Dendritic cell treated with granulocyte-macrophage colony-stimulating factor and Interleukin-4, amounts not matched to agents 40 ng/mL and 50 ng/mL, for 4 days (primary cell): ENCODE data around the gene ERGIC1.

Source experiments
- H3K27ac Mint-ChIP-seq: one replicate; pipeline ENCODE4 v1.8.0; 2022; ENCODE audit warnings: mild to moderate bottlenecking, mixed read lengths
- H3K27me3 Mint-ChIP-seq: one replicate; pipeline ENCODE4 v1.8.0; 2022; ENCODE audit warnings: mild to moderate bottlenecking, mixed read lengths
- H3K36me3 Mint-ChIP-seq: one replicate; pipeline ENCODE4 v1.8.0; 2022; ENCODE audit warnings: low read depth, mixed read lengths
- H3K4me1 Mint-ChIP-seq: one replicate; pipeline ENCODE4 v1.8.0; 2022; ENCODE audit warnings: low read depth, mixed read lengths
- H3K4me3 Mint-ChIP-seq: one replicate; pipeline ENCODE4 v1.8.0; 2022; ENCODE audit warnings: mild to moderate bottlenecking, moderate library complexity, mixed read lengths
- H3K9me3 Mint-ChIP-seq: one replicate; pipeline ENCODE4 v1.8.0; 2022; ENCODE audit warnings: mixed read lengths
- intact Hi-C: fragments of 100-400 bp; cut with micrococcal nuclease; formaldehyde crosslinking; loops from one replicate; pipeline ENCODE4 v1.15.0; 2022

ERGIC1 gene

DNA sequence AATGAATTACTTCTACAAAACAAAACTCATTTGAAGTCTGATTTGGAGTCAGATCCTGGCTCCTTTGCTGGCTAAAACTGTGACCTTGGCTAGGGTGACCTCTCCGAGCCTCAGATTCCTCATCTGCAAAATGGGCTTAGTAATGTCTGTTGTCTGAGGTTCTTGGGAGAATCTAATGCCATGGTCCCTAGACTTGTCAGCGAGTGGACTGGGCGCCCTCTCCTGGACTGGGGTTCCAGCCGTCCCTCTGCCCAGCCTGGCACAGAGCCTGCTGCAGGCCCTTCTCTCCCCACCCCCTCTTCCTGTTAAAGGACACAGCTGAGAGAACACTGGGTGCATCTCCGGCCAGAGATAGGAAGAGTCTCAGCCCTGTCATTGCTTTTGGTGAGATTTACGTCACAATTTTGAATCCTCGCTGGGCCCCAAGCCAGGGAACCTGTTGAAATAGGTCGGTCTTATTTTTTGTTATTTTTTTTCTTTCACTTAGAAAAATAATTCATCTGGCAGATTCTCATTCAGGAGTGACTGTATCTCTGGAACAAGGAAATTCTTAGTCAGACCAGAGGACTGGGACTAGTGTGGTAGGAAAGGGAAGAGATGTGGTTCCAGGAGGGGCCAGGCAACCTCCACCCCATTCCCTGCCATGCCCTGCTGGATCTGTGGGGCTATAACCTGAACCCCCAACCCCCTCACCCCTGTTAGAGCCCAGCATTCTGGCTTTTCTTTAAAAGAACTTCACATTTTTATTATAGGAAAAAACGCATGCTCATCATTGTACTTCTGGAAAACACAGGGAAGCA is 77.0 kb downstream of the ERGIC1 start:
- intact Hi-C loops = loop anchor here (1.0 kb wide), 1 partner anchor 195 kb away; no protein-coding TSS in a partner anchor
- H3K36me3 Mint-ChIP-seq = peaks cover 44% of the 10 kb centered on the region
- peak overlapping the region; percentile 71 for H3K27ac Mint-ChIP-seq

DNA sequence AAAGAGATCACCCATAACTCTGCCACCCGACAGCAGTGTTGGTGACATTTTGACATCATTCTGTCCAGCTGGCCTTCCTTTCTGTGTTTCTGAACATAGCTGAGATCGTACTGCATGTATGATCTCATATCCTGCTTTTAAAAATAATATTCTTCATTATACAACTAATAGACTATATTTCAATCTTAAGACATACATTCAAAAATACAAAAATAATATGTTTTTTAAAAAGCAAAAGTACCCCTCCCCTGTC is 77.5 kb downstream of the ERGIC1 start:
- H3K27ac Mint-ChIP-seq = peak overlapping the region; percentile 71
- H3K4me3 Mint-ChIP-seq = no peak overlapping the region
- peaks cover 24% of the 10 kb centered on the region for H3K4me1 Mint-ChIP-seq
- H3K27me3 Mint-ChIP-seq = no peaks in the 10 kb centered on the region
- peaks cover 48% of the 10 kb centered on the region for H3K36me3 Mint-ChIP-seq
- no peaks in the 10 kb centered on the region for H3K9me3 Mint-ChIP-seq
- intact Hi-C loops = loop anchor here (1.0 kb wide), 1 partner anchor 195 kb away; no protein-coding TSS in a partner anchor

More for the DNA sequence above, 77.0 kb downstream of the ERGIC1 start:
- no peaks in the 10 kb centered on the region for H3K9me3 Mint-ChIP-seq
- H3K4me3 Mint-ChIP-seq = no peak overlapping the region
- peaks cover 24% of the 10 kb centered on the region for H3K4me1 Mint-ChIP-seq
- H3K27me3 Mint-ChIP-seq = no peaks in the 10 kb centered on the region

- peaks cover 53% of the 10 kb centered on the region for H3K36me3 Mint-ChIP-seq
- H3K9me3 Mint-ChIP-seq = no peaks in the 10 kb centered on the region
- H3K4me3 Mint-ChIP-seq = no peak overlapping the region
- no peaks in the 10 kb centered on the region for H3K27me3 Mint-ChIP-seq
- H3K4me1 Mint-ChIP-seq = peaks cover 21% of the 10 kb centered on the region
- H3K27ac Mint-ChIP-seq = peak overlapping the region; percentile 71
- intact Hi-C loops = loop anchor here (1.0 kb wide), 1 partner anchor 196 kb away; no protein-coding TSS in a partner anchor
These were observed 77.9 kb downstream of the ERGIC1 start for GRCh38 chr5:172911976-172912375.

DNA sequence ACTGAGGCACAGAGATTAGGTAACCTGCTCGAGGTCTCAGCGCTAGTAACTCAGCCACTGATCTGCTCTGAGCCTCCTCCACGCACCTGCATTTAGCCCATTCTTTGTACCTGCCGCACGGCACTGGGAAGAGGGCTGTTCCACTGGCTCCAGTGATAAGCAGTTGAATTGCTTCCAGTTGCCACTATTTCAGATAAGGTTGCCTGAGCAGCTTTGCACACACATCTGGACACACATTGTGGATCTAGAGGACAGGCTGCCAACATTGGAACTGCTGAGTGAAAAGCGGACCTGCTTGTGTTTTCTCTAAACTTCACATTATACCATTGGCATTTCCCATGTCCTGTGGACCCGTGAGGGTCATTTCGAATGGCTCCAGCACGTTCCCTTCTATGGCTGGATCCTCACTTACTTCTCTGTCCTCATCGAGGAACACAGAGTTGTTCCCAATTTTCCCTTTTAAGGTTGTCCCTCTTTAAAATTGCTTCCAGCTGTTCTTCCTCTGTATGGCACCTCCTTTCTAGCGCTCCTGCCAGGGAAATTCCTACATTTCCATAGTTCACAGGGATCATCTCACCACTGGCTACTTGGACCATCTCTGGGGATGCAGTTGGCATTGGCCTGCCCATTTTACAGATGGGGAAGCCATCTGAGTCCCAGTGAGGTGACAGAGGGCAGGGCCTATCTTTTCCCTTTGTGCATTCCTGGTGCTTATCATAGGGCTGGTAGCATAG is 79.2 kb downstream of the ERGIC1 start:
- H3K4me3 Mint-ChIP-seq = no peak overlapping the region
- intact Hi-C loops = no loop called here
- H3K9me3 Mint-ChIP-seq = no peaks in the 10 kb centered on the region
- no peaks in the 10 kb centered on the region for H3K27me3 Mint-ChIP-seq
- H3K27ac Mint-ChIP-seq = no peak overlapping the region
- peaks cover 59% of the 10 kb centered on the region for H3K36me3 Mint-ChIP-seq
- peaks cover 21% of the 10 kb centered on the region for H3K4me1 Mint-ChIP-seq

GRCh38 chr5:172915514-172915913 is 81.5 kb downstream of the ERGIC1 start:
- H3K36me3 Mint-ChIP-seq = peaks cover 69% of the 10 kb centered on the region
- intact Hi-C loops = no loop called here
- H3K27ac Mint-ChIP-seq = no peak overlapping the region
- no peaks in the 10 kb centered on the region for H3K27me3 Mint-ChIP-seq
- H3K9me3 Mint-ChIP-seq = no peaks in the 10 kb centered on the region
- no peak overlapping the region for H3K4me3 Mint-ChIP-seq
- peaks cover 22% of the 10 kb centered on the region for H3K4me1 Mint-ChIP-seq

DNA sequence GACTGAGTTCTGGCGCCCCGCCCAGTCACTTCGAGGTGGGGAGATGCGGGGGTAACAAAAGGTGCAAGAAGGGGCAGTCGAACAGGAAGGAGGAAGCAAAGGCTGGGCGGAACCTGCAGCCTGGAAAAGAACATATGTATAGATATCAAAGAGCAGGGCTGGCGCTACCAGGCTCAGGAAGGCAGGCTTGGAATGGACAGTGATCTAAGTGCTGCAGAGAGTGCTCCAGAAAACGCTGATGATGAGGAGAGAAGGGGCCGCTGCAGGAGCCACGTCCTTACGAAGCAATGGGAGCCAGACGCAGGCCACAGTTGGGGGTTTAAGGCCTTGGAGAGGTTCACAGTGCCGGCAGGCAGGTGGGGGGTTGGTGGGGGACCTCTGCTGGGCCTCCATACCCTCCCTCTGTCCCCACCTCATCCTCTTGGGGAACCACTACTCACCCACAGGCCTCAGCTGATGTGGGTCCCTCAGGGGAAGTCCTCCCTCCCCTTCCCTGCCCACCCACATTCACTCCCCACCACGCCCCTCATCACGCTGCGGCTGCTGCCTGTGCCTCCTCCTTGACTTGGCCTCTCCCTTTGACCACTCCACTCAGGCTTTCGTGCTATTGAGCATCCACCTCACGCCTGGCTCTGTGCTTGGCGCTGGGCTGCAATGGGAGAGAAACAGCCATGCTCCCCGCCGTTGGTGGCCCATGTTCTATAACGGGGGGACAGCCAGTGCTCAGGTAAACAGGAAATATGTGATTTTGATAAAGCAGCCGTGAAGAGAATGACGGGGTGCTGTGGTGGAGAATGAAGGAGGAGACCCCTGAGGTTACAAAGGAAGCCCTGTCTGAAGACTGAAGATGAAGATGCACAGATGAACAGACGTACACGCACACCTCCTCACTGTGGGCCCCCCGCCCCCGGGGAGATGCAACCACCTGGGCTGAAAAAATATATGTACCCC is 84.6 kb downstream of the ERGIC1 start:
- Mint-ChIP-seq H3K27me3 (no peaks in the 10 kb centered on the region), H3K4me1 (peaks cover 11% of the 10 kb centered on the region), H3K36me3 (peaks cover 84% of the 10 kb centered on the region), H3K4me3 (no peak overlapping the region), H3K9me3 (no peaks in the 10 kb centered on the region), H3K27ac (no peak overlapping the region)
- intact Hi-C loops = no loop called here

DNA sequence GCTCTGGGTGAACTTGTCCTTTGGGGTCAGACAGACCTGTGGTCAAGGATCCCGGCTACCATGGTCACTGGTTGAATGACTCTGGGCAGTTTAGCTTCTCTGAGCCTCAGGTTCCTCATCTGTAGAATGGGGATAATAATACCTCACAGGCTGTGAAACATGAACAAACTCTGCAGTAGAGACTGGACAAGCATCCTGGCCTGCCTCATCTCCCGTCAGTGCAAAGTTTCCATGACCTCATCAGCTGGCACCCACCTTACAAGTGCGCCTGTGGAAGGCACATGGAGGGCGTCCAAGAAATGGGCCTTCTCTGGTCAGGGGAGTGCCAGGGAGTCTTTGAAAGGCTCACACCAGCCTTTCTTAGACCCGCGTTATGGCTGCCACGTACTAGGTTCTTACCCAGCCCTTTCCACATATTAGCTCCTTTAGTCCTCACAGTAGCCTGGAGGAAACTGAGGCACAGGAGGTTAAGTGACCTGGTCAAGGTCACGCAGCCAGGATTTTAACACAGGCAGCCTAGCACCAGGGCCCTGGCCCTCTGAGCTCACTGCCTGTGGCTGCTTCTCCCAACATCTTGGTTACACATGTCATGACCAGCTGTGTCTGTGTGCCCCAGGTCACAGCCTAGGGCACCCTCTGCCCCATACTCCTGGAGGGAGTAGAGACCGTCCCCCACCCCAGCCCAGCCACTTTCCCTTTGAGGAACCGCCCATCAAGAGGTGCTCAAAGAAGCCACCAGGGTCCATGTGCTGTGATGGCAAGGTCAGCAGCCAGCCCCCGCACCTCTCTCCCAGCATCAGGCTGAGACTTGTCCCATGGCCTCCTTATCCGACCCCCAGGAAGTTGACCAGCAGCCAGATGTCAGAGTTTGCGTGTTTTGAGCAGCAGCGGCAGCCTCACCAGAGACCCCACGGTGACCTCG is 85.7 kb downstream of the ERGIC1 start:
- intact Hi-C loops = no loop called here
- Mint-ChIP-seq H3K4me3 (no peak overlapping the region), H3K9me3 (no peaks in the 10 kb centered on the region), H3K36me3 (peaks cover 85% of the 10 kb centered on the region), H3K27me3 (no peaks in the 10 kb centered on the region), H3K4me1 (peaks cover 11% of the 10 kb centered on the region), H3K27ac (no peak overlapping the region)

DNA sequence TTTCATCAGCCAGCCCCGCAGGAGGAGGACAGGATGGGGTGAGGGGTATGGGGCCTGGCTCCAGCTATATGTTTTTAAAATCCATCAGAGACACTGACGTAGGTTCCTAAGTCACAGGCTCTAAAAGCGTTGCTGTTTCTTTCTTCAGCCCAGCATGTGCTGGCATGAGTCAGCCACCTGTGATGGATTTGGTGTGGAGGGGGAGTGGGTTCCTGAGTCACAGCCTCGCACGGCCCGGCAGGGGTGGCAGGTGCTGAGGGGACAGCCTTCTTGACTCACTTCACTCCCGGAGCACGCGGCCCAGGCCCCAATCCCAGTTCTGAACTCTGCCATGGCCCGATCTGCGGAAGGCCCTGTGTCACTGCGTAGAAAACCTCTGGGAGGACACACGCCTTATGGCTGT is 86.4 kb downstream of the ERGIC1 start:
- Mint-ChIP-seq H3K4me1 (peaks cover 14% of the 10 kb centered on the region), H3K9me3 (no peaks in the 10 kb centered on the region), H3K27me3 (no peaks in the 10 kb centered on the region), H3K36me3 (peaks cover 82% of the 10 kb centered on the region), H3K27ac (no peak overlapping the region), H3K4me3 (no peak overlapping the region)
- intact Hi-C loops = no loop called here

DNA sequence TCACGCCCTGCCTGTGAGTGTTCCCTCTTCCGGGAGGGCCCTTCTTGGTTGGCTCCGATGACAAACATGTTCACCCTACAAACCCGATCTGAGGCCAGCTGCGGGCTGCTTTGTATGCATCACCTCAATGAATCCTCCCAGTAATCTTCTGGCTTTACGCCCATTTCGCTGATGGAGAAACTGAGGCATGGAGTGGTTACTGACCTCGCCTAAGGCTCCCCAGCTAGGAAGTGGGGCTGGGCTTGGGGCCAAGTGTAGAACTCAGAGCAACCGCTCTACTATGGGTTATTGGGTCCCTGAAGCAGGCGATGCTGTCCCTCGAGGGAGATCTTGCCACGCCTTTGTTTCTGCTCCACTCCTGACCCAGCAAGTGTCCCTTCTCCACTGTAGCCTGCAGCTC is 86.9 kb downstream of the ERGIC1 start:
- H3K4me1 Mint-ChIP-seq = peaks cover 17% of the 10 kb centered on the region
- H3K4me3 Mint-ChIP-seq = no peak overlapping the region
- H3K27ac Mint-ChIP-seq = no peak overlapping the region
- no peaks in the 10 kb centered on the region for H3K9me3 Mint-ChIP-seq
- no peaks in the 10 kb centered on the region for H3K27me3 Mint-ChIP-seq
- intact Hi-C loops = no loop called here
- peaks cover 81% of the 10 kb centered on the region for H3K36me3 Mint-ChIP-seq

GRCh38 chr5:172921906-172922305 is 87.9 kb downstream of the ERGIC1 start:
- Mint-ChIP-seq H3K36me3 (peaks cover 79% of the 10 kb centered on the region), H3K27me3 (no peaks in the 10 kb centered on the region), H3K9me3 (no peaks in the 10 kb centered on the region), H3K4me1 (peaks cover 17% of the 10 kb centered on the region), H3K27ac (no peak overlapping the region), H3K4me3 (no peak overlapping the region)
- intact Hi-C loops = no loop called here

DNA sequence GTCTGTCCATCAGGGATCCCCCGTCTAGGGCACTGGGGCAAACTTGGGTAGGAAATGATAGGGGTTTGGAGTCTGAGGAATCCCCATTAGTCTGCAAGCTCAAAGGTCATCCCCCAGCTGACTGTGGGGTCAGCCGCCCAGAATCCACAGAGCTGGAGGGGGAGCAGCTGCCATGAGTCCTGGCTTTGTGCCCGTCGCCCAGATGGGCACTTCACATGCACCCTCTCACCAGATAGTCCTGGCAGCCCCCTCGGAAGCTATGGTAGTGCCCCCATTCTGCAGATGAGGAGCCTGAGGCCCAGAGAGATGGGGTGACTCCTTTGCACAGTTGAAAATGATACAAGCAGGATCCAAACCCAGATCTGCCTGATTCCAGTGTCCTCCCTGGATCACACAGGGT is 89.5 kb downstream of the ERGIC1 start:
- H3K4me1 Mint-ChIP-seq = peaks cover 11% of the 10 kb centered on the region
- H3K27me3 Mint-ChIP-seq = no peaks in the 10 kb centered on the region
- H3K4me3 Mint-ChIP-seq = no peak overlapping the region
- H3K27ac Mint-ChIP-seq = no peak overlapping the region
- H3K9me3 Mint-ChIP-seq = no peaks in the 10 kb centered on the region
- peaks cover 86% of the 10 kb centered on the region for H3K36me3 Mint-ChIP-seq
- intact Hi-C loops = no loop called here

DNA sequence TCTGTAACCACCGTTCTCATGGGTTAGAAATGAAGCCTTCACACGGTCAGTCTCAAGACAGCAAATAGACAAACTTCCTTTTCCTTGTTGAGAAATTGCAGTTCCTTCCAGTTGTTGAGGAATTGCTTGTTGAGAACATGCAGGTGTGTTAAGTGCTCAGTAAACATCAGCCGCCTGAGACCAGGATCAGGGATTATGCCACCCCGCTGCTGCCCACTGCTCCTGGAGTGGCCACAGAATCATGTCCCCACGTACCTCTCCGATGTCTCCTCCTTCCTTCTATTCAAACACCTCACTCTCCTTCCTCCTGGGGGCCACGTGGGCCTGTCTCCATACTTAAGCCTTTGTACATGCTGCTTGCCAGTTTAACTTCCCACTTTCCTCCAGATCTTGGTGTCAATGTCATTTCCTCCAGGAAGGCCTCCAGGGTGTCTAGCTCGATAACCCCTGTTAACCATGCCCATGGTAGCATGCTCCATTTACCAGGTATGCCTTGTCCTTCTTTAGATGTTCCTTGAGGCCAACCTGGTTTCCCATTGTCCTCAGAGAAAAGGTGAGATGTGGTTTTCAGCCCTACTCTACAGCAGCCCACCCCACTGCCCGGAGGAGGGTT is 91.4 kb downstream of the ERGIC1 start:
- H3K4me1 Mint-ChIP-seq = peaks cover 13% of the 10 kb centered on the region
- H3K4me3 Mint-ChIP-seq = no peak overlapping the region
- H3K36me3 Mint-ChIP-seq = peaks cover 68% of the 10 kb centered on the region
- intact Hi-C loops = no loop called here
- H3K27me3 Mint-ChIP-seq = no peaks in the 10 kb centered on the region
- no peak overlapping the region for H3K27ac Mint-ChIP-seq
- H3K9me3 Mint-ChIP-seq = no peaks in the 10 kb centered on the region
